Measurements from ENCODE around the gene KIF26B. TPM values are rescaled to one million over a fixed set of nuclear protein-coding genes. Genes with fewer than 3 reads are reported as not detected.

KIF26B gene
- total RNA-seq, 1 experiment from 2014 or later = 1.6 TPM

- Mint-ChIP-seq H3K4me1 (ENCODE audit: insufficient read depth, unreplicated experiment) (peaks cover 4% of the 10 kb centered on the region), H3K27ac (ENCODE audit: low read depth, unreplicated experiment) (no peak overlapping the region), H3K27me3 (ENCODE audit: insufficient read depth, unreplicated experiment) (peaks cover 44% of the 10 kb centered on the region), H3K36me3 (ENCODE audit: insufficient read depth, unreplicated experiment) (no peaks in the 10 kb centered on the region), H3K9me3 (ENCODE audit: unreplicated experiment) (no peaks in the 10 kb centered on the region), H3K4me3 (ENCODE audit: unreplicated experiment) (no peak overlapping the region)
- no peak for TF ChIP-seq CTCF (IDR thresholded peaks at IDR 0.05; ENCODE audit: unreplicated experiment)
- intact Hi-C loops (cut with micrococcal nuclease) = no loop called here
- CTCF ChIA-PET = no interaction called here
- no TSS peak for BruUV-seq (replicated peaks)
- DNase-seq (ENCODE audit: unreplicated experiment) = no peak
- POLR2A ChIA-PET = interaction anchor here (0.6 to 1.0 kb wide), 2 partner anchors 44 to 412 kb away, joined by 3 to 4 read pairs; no protein-coding TSS in a partner anchor
These were observed 108.8 kb downstream of the KIF26B start for GRCh38 chr1:245263529-245264095.

- no peaks in the 10 kb centered on the region for H3K4me1 Mint-ChIP-seq (ENCODE audit: insufficient read depth, unreplicated experiment)
- no peak for DNase-seq (ENCODE audit: unreplicated experiment)
- no TSS peak for BruUV-seq (replicated peaks)
- H3K27ac Mint-ChIP-seq (ENCODE audit: low read depth, unreplicated experiment) = no peak overlapping the region
- H3K9me3 Mint-ChIP-seq (ENCODE audit: unreplicated experiment) = no peaks in the 10 kb centered on the region
- no peak for TF ChIP-seq CTCF (IDR thresholded peaks at IDR 0.05; ENCODE audit: unreplicated experiment)
- no peak overlapping the region for H3K4me3 Mint-ChIP-seq (ENCODE audit: unreplicated experiment)
- ChIA-PET POLR2A (interaction anchor here (0.6 to 1.0 kb wide), 2 partner anchors 44 to 412 kb away, joined by 3 to 4 read pairs; no protein-coding TSS in a partner anchor), CTCF (no interaction called here)
- H3K36me3 Mint-ChIP-seq (ENCODE audit: insufficient read depth, unreplicated experiment) = no peaks in the 10 kb centered on the region
- intact Hi-C loops (cut with micrococcal nuclease) = no loop called here
- H3K27me3 Mint-ChIP-seq (ENCODE audit: insufficient read depth, unreplicated experiment) = peaks cover 44% of the 10 kb centered on the region
These were observed 109.4 kb downstream of the KIF26B start for GRCh38 chr1:245264226-245264625.

- no TSS peak for BruUV-seq (replicated peaks)
- ChIA-PET CTCF (interaction anchor here (0.6 kb wide), 1 partner anchor 27 kb away, joined by 3 read pairs; no protein-coding TSS in a partner anchor), POLR2A (no interaction called here)
- no peak for TF ChIP-seq CTCF (IDR thresholded peaks at IDR 0.05; ENCODE audit: unreplicated experiment)
- intact Hi-C loops (cut with micrococcal nuclease) = no loop called here
- peaks cover 44% of the 10 kb centered on the region for H3K27me3 Mint-ChIP-seq (ENCODE audit: insufficient read depth, unreplicated experiment)
- H3K9me3 Mint-ChIP-seq (ENCODE audit: unreplicated experiment) = peaks cover 14% of the 10 kb centered on the region
- H3K4me1 Mint-ChIP-seq (ENCODE audit: insufficient read depth, unreplicated experiment) = no peaks in the 10 kb centered on the region
- no peak overlapping the region for H3K4me3 Mint-ChIP-seq (ENCODE audit: unreplicated experiment)
- no peak for DNase-seq (ENCODE audit: unreplicated experiment)
- no peak overlapping the region for H3K27ac Mint-ChIP-seq (ENCODE audit: low read depth, unreplicated experiment)
- no peaks in the 10 kb centered on the region for H3K36me3 Mint-ChIP-seq (ENCODE audit: insufficient read depth, unreplicated experiment)
These were observed 111.3 kb downstream of the KIF26B start for GRCh38 chr1:245266105-245266504.

- Mint-ChIP-seq H3K27ac (ENCODE audit: low read depth, unreplicated experiment) (no peak overlapping the region), H3K4me1 (ENCODE audit: insufficient read depth, unreplicated experiment) (peaks cover 4% of the 10 kb centered on the region), H3K36me3 (ENCODE audit: insufficient read depth, unreplicated experiment) (no peaks in the 10 kb centered on the region), H3K4me3 (ENCODE audit: unreplicated experiment) (no peak overlapping the region), H3K27me3 (ENCODE audit: insufficient read depth, unreplicated experiment) (peaks cover 29% of the 10 kb centered on the region), H3K9me3 (ENCODE audit: unreplicated experiment) (peaks cover 24% of the 10 kb centered on the region)
- ChIA-PET POLR2A (no interaction called here), CTCF (no interaction called here)
- DNase-seq (ENCODE audit: unreplicated experiment) = no peak
- no TSS peak for BruUV-seq (replicated peaks)
- intact Hi-C loops (cut with micrococcal nuclease) = no loop called here
- TF ChIP-seq CTCF (IDR thresholded peaks at IDR 0.05; ENCODE audit: unreplicated experiment) = no peak
These were observed 115.3 kb downstream of the KIF26B start for GRCh38 chr1:245270063-245270462.
